OCI-LY3 (cell line): ENCODE data around the gene TTC7B.

Experiments
- H2AFZ ChIP-seq: fragments of 200-600, 300-600 bp; shearing (Covaris generic); 2 replicates; pipeline ENCODE4 v1.6.0; 2014; ENCODE audit warnings: antibody characterized with exemption, low read depth, low read length
- H3K27ac ChIP-seq: fragments of 200-600, 300-600 bp; sonication (generic); 2 replicates; pipeline ENCODE4 v1.5.1; 2014; ENCODE audit warnings: mild to moderate bottlenecking, low read length, moderate library complexity, mixed read lengths
- H3K27me3 ChIP-seq: fragments of 200-600, 300-600 bp; sonication (generic); 2 replicates; pipeline ENCODE4 v1.6.1; 2014; ENCODE audit warnings: low read depth, low read length, mixed read lengths
- H3K36me3 ChIP-seq: fragments of 200-600, 300-600 bp; sonication (generic); replicated peaks from 2 replicates; pipeline ENCODE3; 2014; ENCODE audit warnings: low read depth, low read length, mixed read lengths
- H3K4me1 ChIP-seq: fragments of 300-600, 200-600 bp; sonication (generic); 2 replicates; pipeline ENCODE4 v1.6.1; 2014; ENCODE audit warnings: low read length, mixed read lengths
- H3K4me2 ChIP-seq: fragments of 200-600, 300-600 bp; sonication (generic); 2 replicates; pipeline ENCODE4 v1.6.1; 2014; ENCODE audit warnings: low read length, mixed read lengths
- H3K4me3 ChIP-seq: fragments of 300-600, 200-600 bp; sonication (generic); 2 replicates; pipeline ENCODE4 v1.5.1; 2014; ENCODE audit warnings: antibody characterized with exemption, mild to moderate bottlenecking, low read length, moderate library complexity
- H3K79me2 ChIP-seq: fragments of 300-600, 200-600 bp; shearing (Covaris generic); 2 replicates; pipeline ENCODE4 v1.6.1; 2014; ENCODE audit warnings: mild to moderate bottlenecking, low read length, mixed read lengths
- H3K9ac ChIP-seq: fragments of 300-600, 200-600 bp; shearing (Covaris generic); 2 replicates; pipeline ENCODE4 v1.6.0; 2014; ENCODE audit warnings: mild to moderate bottlenecking, low read length, moderate library complexity
- H3K9me3 ChIP-seq: fragments of 200-600, 300-600 bp; shearing (Covaris generic); 2 replicates; pipeline ENCODE4 v1.6.1; 2014; ENCODE audit warnings: low read length, mixed read lengths; ENCODE audit not compliant: insufficient read depth
- H4K20me1 ChIP-seq: fragments of 200-600, 300-600 bp; sonication (generic); 2 replicates; pipeline ENCODE4 v1.6.1; 2016; ENCODE audit warnings: low read length, mixed read lengths; ENCODE audit not compliant: insufficient read depth
- CTCF ChIP-seq: fragments of 200-600, 300-600 bp; sonication (generic); IDR thresholded peaks from 2 replicates; pipeline ENCODE4 v1.5.1; 2014; ENCODE audit warnings: antibody characterized with exemption, low read length, low read depth
- EZH2phosphoT487 ChIP-seq: fragments of 200-600 bp; shearing (Covaris generic); IDR thresholded peaks from 2 replicates; pipeline ENCODE4 v1.6.1; 2018; ENCODE audit warnings: antibody characterized with exemption, mixed run types, low read depth

Gene TTC7B

GRCh38 chr14:90512329-90512991 lies 303.8 kb downstream of the TTC7B start:
- H3K9me3 ChIP-seq: no peaks in the 10 kb centered on the region
- no peak overlapping the region for H3K27ac ChIP-seq
- H4K20me1 ChIP-seq: no peaks in the 10 kb centered on the region
- no peaks in the 10 kb centered on the region for H3K4me1 ChIP-seq
- TF ChIP-seq EZH2phosphoT487: no peak
- no peak for TF ChIP-seq CTCF
- no peaks in the 10 kb centered on the region for H3K36me3 ChIP-seq
- H3K79me2 ChIP-seq: no peaks in the 10 kb centered on the region
- H3K27me3 ChIP-seq: no peaks in the 10 kb centered on the region
- no peak overlapping the region for H3K4me2 ChIP-seq
- H2AFZ ChIP-seq: no peak overlapping the region
- H3K4me3 ChIP-seq: no peak overlapping the region
- H3K9ac ChIP-seq: no peak overlapping the region

GRCh38 chr14:90511795-90512328 lies 304.4 kb downstream of the TTC7B start:
- TF ChIP-seq EZH2phosphoT487 (no peak), CTCF (no peak)
- no peak overlapping the region for H3K4me3 ChIP-seq

GRCh38 chr14:90511252-90511651 lies 305.0 kb downstream of the TTC7B start:
- no peak for TF ChIP-seq CTCF
- TF ChIP-seq EZH2phosphoT487: no peak
- Histone ChIP-seq H3K9ac (no peak overlapping the region), H3K4me2 (no peak overlapping the region), H3K27me3 (no peaks in the 10 kb centered on the region), H3K36me3 (no peaks in the 10 kb centered on the region), H4K20me1 (no peaks in the 10 kb centered on the region), H2AFZ (no peak overlapping the region), H3K79me2 (no peaks in the 10 kb centered on the region), H3K4me3 (no peak overlapping the region), H3K9me3 (no peaks in the 10 kb centered on the region), H3K4me1 (no peaks in the 10 kb centered on the region), H3K27ac (no peak overlapping the region)

More at GRCh38 chr14:90511795-90512328, 304.4 kb downstream of the TTC7B start:
- H3K9ac ChIP-seq: no peak overlapping the region
- H3K27ac ChIP-seq: no peak overlapping the region
- no peaks in the 10 kb centered on the region for H3K27me3 ChIP-seq
- H3K4me2 ChIP-seq: no peak overlapping the region
- H3K9me3 ChIP-seq: no peaks in the 10 kb centered on the region
- no peaks in the 10 kb centered on the region for H3K36me3 ChIP-seq
- no peak overlapping the region for H2AFZ ChIP-seq
- no peaks in the 10 kb centered on the region for H3K4me1 ChIP-seq
- H3K79me2 ChIP-seq: no peaks in the 10 kb centered on the region
- H4K20me1 ChIP-seq: no peaks in the 10 kb centered on the region

GRCh38 chr14:90510159-90510558 lies 306.1 kb downstream of the TTC7B start:
- Histone ChIP-seq H2AFZ (no peak overlapping the region), H3K27me3 (no peaks in the 10 kb centered on the region), H3K36me3 (no peaks in the 10 kb centered on the region), H3K4me1 (no peaks in the 10 kb centered on the region), H3K4me3 (no peak overlapping the region), H3K9ac (no peak overlapping the region), H3K9me3 (no peaks in the 10 kb centered on the region), H3K27ac (no peak overlapping the region), H3K79me2 (no peaks in the 10 kb centered on the region), H3K4me2 (no peak overlapping the region), H4K20me1 (no peaks in the 10 kb centered on the region)
- TF ChIP-seq EZH2phosphoT487: no peak
